Mesenchymal stem cell (in vitro differentiated cells and primary cell): ENCODE measurements around the gene BICRAL.

Experiments
- DNase-seq: peaks from one replicate; pipeline ENCODE4 v3.0.0-alpha.2; 2013
- H2AFZ ChIP-seq: one replicate; pipeline ENCODE4 v1.6.1; 2013; ENCODE audit warnings: low read depth, mild to moderate bottlenecking, control low read depth, inconsistent platforms, low read length, moderate library complexity
- H2AK5ac ChIP-seq: 2 replicates; pipeline ENCODE4 v1.6.1; 2013; ENCODE audit warnings: low read length, moderate library complexity, mild to moderate bottlenecking, inconsistent platforms; ENCODE audit not compliant: severe bottlenecking
- H2BK120ac ChIP-seq: one replicate; pipeline ENCODE4 v1.6.1; 2013; ENCODE audit warnings: low read depth, mild to moderate bottlenecking, inconsistent platforms, low read length, moderate library complexity
- H2BK12ac ChIP-seq, 2 experiments: one replicate each; pipeline ENCODE4 v1.6.1; 2013; ENCODE audit warnings: inconsistent platforms in 2 of 2, low read length in 2 of 2, mild to moderate bottlenecking in 2 of 2, moderate library complexity in 2 of 2, control low read depth in 1 of 2
- H2BK15ac ChIP-seq: one replicate; pipeline ENCODE4 v1.6.1; 2013; ENCODE audit warnings: mild to moderate bottlenecking, low read depth, inconsistent platforms; ENCODE audit not compliant: poor library complexity, severe bottlenecking
- H2BK5ac ChIP-seq: 2 replicates; pipeline ENCODE4 v1.6.1; 2013; ENCODE audit warnings: low read depth, mild to moderate bottlenecking, low read length, control low read depth, inconsistent platforms; ENCODE audit not compliant: poor library complexity, severe bottlenecking
- H3K14ac ChIP-seq, 2 experiments: one replicate each; pipeline ENCODE4 v1.6.1; 2013; ENCODE audit warnings: inconsistent platforms in 2 of 2, low read length in 2 of 2, control low read depth in 1 of 2, mild to moderate bottlenecking in 1 of 2, moderate library complexity in 1 of 2
- H3K18ac ChIP-seq, 2 experiments: one replicate each; pipeline ENCODE4 v1.6.1; 2013; ENCODE audit warnings: inconsistent platforms in 2 of 2, low read length in 2 of 2, control low read depth in 1 of 2, low read depth in 1 of 2, mild to moderate bottlenecking in 1 of 2
- H3K23ac ChIP-seq, 2 experiments: one replicate each; pipeline ENCODE4 v1.6.1; 2013; ENCODE audit warnings: inconsistent platforms in 2 of 2, low read length in 2 of 2, mild to moderate bottlenecking in 2 of 2, moderate library complexity in 2 of 2, control low read depth in 1 of 2
- H3K27ac ChIP-seq: 2 replicates; pipeline ENCODE4 v1.5.1; 2013; ENCODE audit warnings: mild to moderate bottlenecking, moderate library complexity, low read length, control low read depth, inconsistent platforms; ENCODE audit not compliant: poor library complexity, severe bottlenecking
- H3K27me3 ChIP-seq, 2 experiments: 2 replicates each; pipeline versions ENCODE4 v1.6.1 to v1.7.0; 2013; ENCODE audit warnings: low read length in 2 of 2, mild to moderate bottlenecking in 2 of 2, moderate library complexity in 2 of 2, control low read depth in 1 of 2, inconsistent platforms in 1 of 2; ENCODE audit not compliant: control insufficient read depth in 1 of 2, insufficient read depth in 1 of 2
- H3K36me3 ChIP-seq, 2 experiments: 2 replicates each; pipeline versions ENCODE4 v1.6.1 to v1.7.0; 2013; ENCODE audit warnings: low read length in 2 of 2, control low read depth in 1 of 2, inconsistent platforms in 1 of 2, low read depth in 1 of 2, mild to moderate bottlenecking in 1 of 2; ENCODE audit not compliant: insufficient read depth in 2 of 2, control insufficient read depth in 1 of 2
- H3K4ac ChIP-seq, 2 experiments: one replicate each; pipeline ENCODE4 v1.6.1; 2013; ENCODE audit warnings: inconsistent platforms in 2 of 2, low read length in 2 of 2, mild to moderate bottlenecking in 2 of 2, moderate library complexity in 2 of 2, control low read depth in 1 of 2, low read depth in 1 of 2
- H3K4me1 ChIP-seq: 2 replicates; pipeline ENCODE4 v1.6.1; 2013; ENCODE audit warnings: low read depth, low read length, control low read depth; ENCODE audit not compliant: control insufficient read depth, insufficient read depth
- H3K4me2 ChIP-seq: 2 replicates; pipeline ENCODE4 v1.6.1; 2013; ENCODE audit warnings: low read length, mild to moderate bottlenecking, inconsistent platforms; ENCODE audit not compliant: poor library complexity, severe bottlenecking
- H3K4me3 ChIP-seq, 2 experiments: 2 replicates each; pipeline versions ENCODE4 v1.5.1 to v1.7.0; 2013; ENCODE audit warnings: low read length in 2 of 2, mild to moderate bottlenecking in 2 of 2, control low read depth in 1 of 2, low read depth in 1 of 2; ENCODE audit not compliant: insufficient read depth in 1 of 2
- H3K79me1 ChIP-seq: replicated peaks from 2 replicates; pipeline ENCODE4 v1.6.1; 2013; ENCODE audit warnings: mild to moderate bottlenecking, control low read depth, low read length, inconsistent platforms; ENCODE audit not compliant: poor library complexity, severe bottlenecking
- H3K9ac ChIP-seq: 2 replicates; pipeline ENCODE4 v1.7.0; 2013; ENCODE audit warnings: mild to moderate bottlenecking, low read length, moderate library complexity
- H3K9me3 ChIP-seq: 2 replicates; pipeline ENCODE4 v1.7.0; 2013; ENCODE audit warnings: mild to moderate bottlenecking, low read length; ENCODE audit not compliant: control insufficient read depth
- H4K8ac ChIP-seq: one replicate; pipeline ENCODE4 v1.6.1; 2013; ENCODE audit warnings: inconsistent platforms, mild to moderate bottlenecking, low read length, moderate library complexity
- H4K91ac ChIP-seq: one replicate; pipeline ENCODE4 v1.6.1; 2013; ENCODE audit warnings: mild to moderate bottlenecking, low read length, inconsistent platforms
- WGBS: methylation state at CpG from one replicate; pipeline ENCODE4 v1.1.7; 2013; ENCODE audit warnings: mixed read lengths; 5-methylcytosine and 5-hydroxymethylcytosine counted together

The BICRAL gene

DNA sequence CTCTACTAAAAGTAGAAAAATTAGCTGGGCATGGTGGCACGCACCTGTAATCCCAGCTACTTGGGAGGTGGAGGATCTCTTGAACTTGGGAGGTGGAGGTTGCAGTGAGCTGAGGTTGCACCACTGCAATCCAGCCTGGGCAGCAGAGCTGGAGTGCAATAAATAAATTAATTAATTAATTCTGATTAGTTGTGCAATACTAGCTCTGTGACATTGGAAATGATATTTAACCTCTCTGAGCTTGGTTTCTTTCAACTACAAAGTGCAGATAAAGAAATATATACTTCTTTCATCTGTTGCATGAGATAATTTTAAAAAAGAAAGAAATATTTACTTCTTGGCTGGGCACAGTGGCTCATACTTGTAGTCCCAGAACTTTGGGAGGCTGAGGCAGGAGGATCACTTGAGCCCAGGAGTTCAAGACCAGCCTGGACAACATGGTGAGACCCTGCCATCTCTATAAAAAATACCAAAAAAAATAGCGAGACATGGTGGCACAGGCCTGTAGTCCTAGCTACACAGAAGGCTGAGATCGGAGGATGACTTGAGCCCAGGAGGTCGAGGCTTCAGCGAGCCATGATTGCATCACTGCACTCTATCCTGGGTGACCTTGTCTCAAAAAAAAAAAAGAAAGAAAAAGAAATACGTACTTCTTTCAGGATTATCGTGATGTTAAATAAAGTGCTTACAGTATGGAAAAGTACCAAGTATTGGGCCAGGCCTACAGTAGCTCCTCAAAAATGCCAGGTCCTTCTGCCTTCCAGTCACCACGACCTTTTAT is 20.4 kb upstream of the BICRAL start:
- Histone ChIP-seq H2BK120ac (no peak overlapping the region), H2BK12ac (no peak overlapping the region), H3K27ac (no peak overlapping the region), H3K18ac (no peak overlapping the region), H2AK5ac (no peak overlapping the region), H3K9ac (no peak overlapping the region), H2BK15ac (no peak overlapping the region), H3K36me3 (peaks cover 2 to 6% of the 10 kb centered on the region in 2 experiments), H4K91ac (no peak overlapping the region), H2AFZ (no peak overlapping the region), H3K4me2 (no peak overlapping the region), H3K23ac (no peak overlapping the region), H3K4me3 (no peak overlapping the region), H3K9me3 (no peaks in the 10 kb centered on the region), H4K8ac (no peak overlapping the region), H3K4me1 (no peaks in the 10 kb centered on the region), H3K4ac (no peak overlapping the region), H3K79me1 (peaks cover 6% of the 10 kb centered on the region), H3K27me3 (no peaks in the 10 kb centered on the region), H3K14ac (no peak overlapping the region), H2BK5ac (no peak overlapping the region)
- WGBS = 93% methylated on average over 8 of the region's 8 CpGs
- no peak for DNase-seq

DNA sequence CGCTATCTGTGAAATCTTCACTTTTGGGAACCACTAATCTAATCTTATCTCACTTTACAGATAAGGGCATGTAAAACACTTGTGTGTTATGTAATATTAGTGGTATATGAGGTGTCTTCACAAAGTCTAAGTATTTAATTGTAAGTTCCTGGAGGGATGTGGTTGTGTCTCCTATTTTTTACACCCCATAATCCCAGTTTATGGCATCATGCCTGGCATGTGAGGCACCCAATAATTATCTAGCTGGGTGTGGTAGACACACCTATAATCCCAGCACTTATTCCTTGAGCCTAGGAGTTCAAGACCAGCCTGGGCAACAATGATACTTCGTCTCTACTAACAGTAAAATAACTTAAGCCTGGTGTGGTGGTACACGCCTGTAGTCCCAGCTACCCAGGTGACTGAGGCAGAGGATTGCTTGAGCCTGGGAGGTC is 19.4 kb upstream of the BICRAL start:
- WGBS = 95% methylated on average over 2 of the region's 3 CpGs
- no peak overlapping the region for H3K23ac ChIP-seq

DNA sequence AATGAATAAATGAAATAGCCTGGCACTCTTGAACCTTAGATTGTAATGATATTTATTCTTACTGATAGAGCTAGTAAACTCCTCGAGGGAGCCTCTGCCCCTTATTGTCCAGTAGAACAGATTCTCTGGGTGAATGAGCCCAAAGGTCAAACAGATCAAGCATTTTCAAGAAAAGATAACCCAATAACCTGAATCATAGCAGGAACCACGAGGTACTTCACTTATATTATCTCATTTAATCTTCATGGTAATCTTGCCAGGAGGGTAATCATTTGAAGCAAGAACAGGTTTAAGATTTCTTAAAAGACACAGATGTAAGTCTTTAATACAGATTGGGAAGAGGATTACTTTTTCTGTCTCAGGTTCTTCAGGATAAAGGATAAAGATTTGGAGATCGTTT is 18.9 kb upstream of the BICRAL start:
- Histone ChIP-seq H2BK120ac (no peak overlapping the region), H3K18ac (no peak overlapping the region), H3K27me3 (no peaks in the 10 kb centered on the region), H2AFZ (no peak overlapping the region), H3K4me1 (no peaks in the 10 kb centered on the region), H3K4ac (no peak overlapping the region), H2BK12ac (no peak overlapping the region), H2BK15ac (no peak overlapping the region), H3K9me3 (no peaks in the 10 kb centered on the region), H3K79me1 (peaks cover 6% of the 10 kb centered on the region), H2AK5ac (no peak overlapping the region), H3K9ac (no peak overlapping the region), H3K14ac (no peak overlapping the region), H3K27ac (no peak overlapping the region), H3K36me3 (peaks cover 2 to 6% of the 10 kb centered on the region in 2 experiments), H3K4me2 (no peak overlapping the region), H3K4me3 (no peak overlapping the region), H4K8ac (no peak overlapping the region), H4K91ac (no peak overlapping the region), H3K23ac (no peak overlapping the region), H2BK5ac (no peak overlapping the region)
- no peak for DNase-seq
- 82% methylated on average over 1 of the region's 3 CpGs for WGBS

More for the DNA sequence above, 19.4 kb upstream of the BICRAL start:
- H3K4me1 ChIP-seq = no peaks in the 10 kb centered on the region
- no peak overlapping the region for H3K4ac ChIP-seq
- no peak overlapping the region for H3K14ac ChIP-seq
- H3K18ac ChIP-seq = no peak overlapping the region
- no peak overlapping the region for H4K91ac ChIP-seq
- no peak for DNase-seq
- H3K9me3 ChIP-seq = no peaks in the 10 kb centered on the region
- no peak overlapping the region for H2BK15ac ChIP-seq
- no peak overlapping the region for H2BK12ac ChIP-seq
- no peak overlapping the region for H2BK120ac ChIP-seq
- H2AFZ ChIP-seq = no peak overlapping the region
- H3K27ac ChIP-seq = no peak overlapping the region
- no peak overlapping the region for H2BK5ac ChIP-seq
- no peaks in the 10 kb centered on the region for H3K27me3 ChIP-seq
- peaks cover 6% of the 10 kb centered on the region for H3K79me1 ChIP-seq
- no peak overlapping the region for H3K4me3 ChIP-seq
- no peak overlapping the region for H2AK5ac ChIP-seq
- no peak overlapping the region for H3K9ac ChIP-seq
- H4K8ac ChIP-seq = no peak overlapping the region
- H3K36me3 ChIP-seq = peaks cover 2 to 6% of the 10 kb centered on the region in 2 experiments
- H3K4me2 ChIP-seq = no peak overlapping the region

DNA sequence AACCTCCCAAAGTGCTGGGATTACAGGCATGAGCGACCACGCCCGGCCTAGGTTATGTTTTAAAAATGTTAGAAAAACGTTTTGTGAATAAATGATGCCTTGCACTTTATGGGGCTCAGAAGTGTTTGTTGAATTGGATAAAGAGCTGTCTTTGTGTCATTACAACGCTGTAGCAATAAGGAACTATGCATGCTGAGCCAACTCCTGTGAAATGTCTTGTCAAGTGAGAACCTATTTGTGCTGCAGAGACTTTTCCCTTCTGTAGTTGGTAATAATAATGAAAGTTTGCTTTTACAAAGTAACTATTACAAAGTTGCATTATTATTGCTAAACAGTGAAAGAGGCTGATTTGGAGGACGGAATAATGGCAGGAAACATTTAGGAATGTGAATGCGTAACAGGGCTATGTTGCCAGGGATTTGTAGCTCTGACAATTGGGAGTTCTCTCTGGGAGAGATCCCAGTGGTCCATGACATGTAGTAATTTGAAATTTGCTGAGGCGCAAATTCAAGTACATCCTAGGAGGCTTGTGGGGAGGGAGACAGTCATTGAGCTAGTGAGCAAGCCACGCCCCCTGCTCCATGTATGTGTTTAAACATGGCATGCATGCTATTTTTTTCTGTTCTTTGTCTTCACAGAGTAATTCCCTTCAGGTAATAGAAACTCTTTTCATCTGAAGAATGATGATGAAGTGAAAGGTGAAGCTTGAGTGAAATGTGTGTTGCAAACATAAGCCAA is 16.8 kb upstream of the BICRAL start:
- Histone ChIP-seq H3K36me3 (no peaks in the 10 kb centered on the region), H4K91ac (no peak overlapping the region), H3K79me1 (peaks cover 5% of the 10 kb centered on the region), H2BK120ac (no peak overlapping the region), H3K9me3 (no peaks in the 10 kb centered on the region), H2AK5ac (no peak overlapping the region), H3K4me3 (no peak overlapping the region), H4K8ac (no peak overlapping the region), H3K27me3 (no peaks in the 10 kb centered on the region), H3K4ac (no peak overlapping the region), H3K4me1 (peaks cover 8% of the 10 kb centered on the region), H2BK12ac (no peak overlapping the region), H2BK15ac (no peak overlapping the region), H2BK5ac (no peak overlapping the region), H2AFZ (no peak overlapping the region), H3K14ac (no peak overlapping the region), H3K9ac (no peak overlapping the region), H3K18ac (no peak overlapping the region), H3K23ac (no peak overlapping the region), H3K27ac (no peak overlapping the region), H3K4me2 (no peak overlapping the region)
- WGBS = 85% methylated on average over 9 of the region's 9 CpGs
- no peak for DNase-seq
